SK-N-SH (cell line): ENCODE measurements around the gene RCN2.

Experiments
- CTCF ChIP-seq: fragments of 200-600 bp; sonication (generic); IDR thresholded peaks from 2 replicates; pipeline ENCODE4 v1.6.1; 2017; ENCODE audit warnings: antibody characterized with exemption, mild to moderate bottlenecking, moderate library complexity
- EZH2phosphoT487 ChIP-seq: fragments of 200-600 bp; sonication (generic); IDR thresholded peaks from 2 replicates; pipeline ENCODE4 v1.6.1; 2017; ENCODE audit warnings: low read depth, mixed run types, mild to moderate bottlenecking, antibody characterized with exemption, moderate library complexity, borderline replicate concordance
- NRF1 ChIP-seq: IDR thresholded peaks from 2 replicates; pipeline ENCODE4 v1.6.1; 2012; ENCODE audit warnings: low read depth, mild to moderate bottlenecking, low read length
- TAF1 ChIP-seq: IDR thresholded peaks from 2 replicates; pipeline ENCODE4 v1.6.1; 2012; ENCODE audit warnings: low read depth, mild to moderate bottlenecking, low read length, moderate library complexity, borderline replicate concordance

GRCh38 chr15:76931397-76932134 is at the start of gene RCN2:
- TF ChIP-seq CTCF (no peak), TAF1 (peak; percentile 76), NRF1 (no peak; the same call in 1 of the 2 replicates), EZH2phosphoT487 (no peak)
